Activated CD4-positive, alpha-beta memory T cell treated with anti-CD3 and anti-CD28 coated beads, Interleukin-2, amount 10 ng/mL, durations not matched to agents 7 days and 5 days (primary cell): ENCODE results near the gene ZNF630. TPM values are rescaled to one million over a fixed set of nuclear protein-coding genes. Genes with fewer than 3 reads are reported as not detected.
"Not testable (repeated sequence)": the region's sequence is repeated elsewhere in the genome, so short reads cannot be mapped to it uniquely, and the experiment has no call there.

Source experiments
- CTCF ChIA-PET: fragments of 350-600 bp; sonication (Branson Sonifier 250); formaldehyde crosslinking; loops from one replicate; lab custom pipeline; 2021; ENCODE audit warnings: antibody characterized with exemption, inconsistent platforms; lab: Charles Lee
- POLR2A ChIA-PET: fragments of 350-600 bp; sonication (Branson Sonifier 250); formaldehyde crosslinking; loops from one replicate; lab custom pipeline; 2021; ENCODE audit warnings: antibody characterized with exemption; lab: Charles Lee
- DNase-seq: peaks from one replicate; pipeline ENCODE4 v3.0.0-alpha.2; 2020
- H3K27ac Mint-ChIP-seq: one replicate; pipeline ENCODE4 v1.8.0; 2021; ENCODE audit warnings: mild to moderate bottlenecking, mixed read lengths
- H3K27me3 Mint-ChIP-seq: one replicate; pipeline ENCODE4 v1.8.0; 2021; ENCODE audit warnings: mixed read lengths
- H3K36me3 Mint-ChIP-seq: one replicate; pipeline ENCODE4 v1.8.0; 2021; ENCODE audit warnings: low read depth, mixed read lengths
- H3K4me1 Mint-ChIP-seq: one replicate; pipeline ENCODE4 v1.8.0; 2021; ENCODE audit warnings: mixed read lengths
- H3K4me3 Mint-ChIP-seq: one replicate; pipeline ENCODE4 v1.8.0; 2021; ENCODE audit warnings: mild to moderate bottlenecking, mixed read lengths
- H3K9me3 Mint-ChIP-seq: one replicate; pipeline ENCODE4 v1.8.0; 2021; ENCODE audit warnings: mixed read lengths
- total RNA-seq, 2 experiments: library from RNA; stranded (reverse); gene quantifications; one replicate each; pipeline ENCODE4 v1.2.3, GENCODE V29; 2021

Gene ZNF630
- total RNA-seq, 2 experiments from 2014 or later, result 1.2 TPM

DNA sequence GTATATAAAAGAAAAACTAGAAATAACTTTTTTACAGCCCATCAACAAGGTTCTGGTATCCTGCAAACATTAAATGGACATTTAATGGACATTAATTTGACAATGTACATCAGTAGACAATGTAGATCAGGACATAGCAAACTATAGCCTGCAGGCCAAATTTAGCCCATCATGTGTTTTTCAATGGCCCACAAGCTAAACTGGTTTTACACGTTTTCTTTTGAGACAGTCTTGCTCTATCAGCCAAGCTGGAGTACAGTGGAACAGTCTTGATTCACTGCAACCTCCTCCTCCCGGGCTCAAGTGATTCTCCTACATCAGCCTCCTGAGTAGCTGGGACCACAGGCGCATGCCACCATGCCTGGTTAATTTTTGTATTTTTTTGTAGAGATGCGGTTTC lies 7.2 kb downstream of the ZNF630 start:
- no peaks in the 10 kb centered on the region for H3K27me3 Mint-ChIP-seq
- H3K4me3 Mint-ChIP-seq, result no peak overlapping the region
- peaks cover 18% of the 10 kb centered on the region for H3K36me3 Mint-ChIP-seq
- no peak for DNase-seq
- no peaks in the 10 kb centered on the region for H3K4me1 Mint-ChIP-seq
- CTCF ChIA-PET, result no interaction called here
- H3K27ac Mint-ChIP-seq, result no peak overlapping the region
- H3K9me3 Mint-ChIP-seq, result peaks cover 16% of the 10 kb centered on the region
- POLR2A ChIA-PET, result no interaction called here

DNA sequence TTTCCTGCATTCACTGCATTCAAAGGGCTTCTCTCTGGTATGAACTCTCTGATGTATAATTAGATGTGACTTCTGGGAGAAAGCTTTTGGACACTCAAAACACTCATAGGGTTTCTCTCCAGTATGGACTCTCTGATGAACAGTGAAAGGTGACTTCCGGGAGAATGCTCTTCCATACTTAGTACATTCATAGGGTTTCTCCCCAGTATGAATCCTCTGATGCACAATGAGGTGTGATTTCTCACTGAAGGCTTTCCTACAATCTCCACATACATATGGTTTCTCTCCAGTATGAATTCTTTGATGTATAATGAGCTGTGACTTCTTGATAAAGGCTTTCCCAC lies 12.2 kb downstream of the ZNF630 start:
- Mint-ChIP-seq H3K9me3 (peaks cover 28% of the 10 kb centered on the region), H3K27ac (no peak overlapping the region), H3K27me3 (no peaks in the 10 kb centered on the region), H3K4me1 (peaks cover 3% of the 10 kb centered on the region), H3K4me3 (no peak overlapping the region), H3K36me3 (peaks cover 18% of the 10 kb centered on the region)
- no peak for DNase-seq
- ChIA-PET CTCF (no interaction called here), POLR2A (no interaction called here)

DNA sequence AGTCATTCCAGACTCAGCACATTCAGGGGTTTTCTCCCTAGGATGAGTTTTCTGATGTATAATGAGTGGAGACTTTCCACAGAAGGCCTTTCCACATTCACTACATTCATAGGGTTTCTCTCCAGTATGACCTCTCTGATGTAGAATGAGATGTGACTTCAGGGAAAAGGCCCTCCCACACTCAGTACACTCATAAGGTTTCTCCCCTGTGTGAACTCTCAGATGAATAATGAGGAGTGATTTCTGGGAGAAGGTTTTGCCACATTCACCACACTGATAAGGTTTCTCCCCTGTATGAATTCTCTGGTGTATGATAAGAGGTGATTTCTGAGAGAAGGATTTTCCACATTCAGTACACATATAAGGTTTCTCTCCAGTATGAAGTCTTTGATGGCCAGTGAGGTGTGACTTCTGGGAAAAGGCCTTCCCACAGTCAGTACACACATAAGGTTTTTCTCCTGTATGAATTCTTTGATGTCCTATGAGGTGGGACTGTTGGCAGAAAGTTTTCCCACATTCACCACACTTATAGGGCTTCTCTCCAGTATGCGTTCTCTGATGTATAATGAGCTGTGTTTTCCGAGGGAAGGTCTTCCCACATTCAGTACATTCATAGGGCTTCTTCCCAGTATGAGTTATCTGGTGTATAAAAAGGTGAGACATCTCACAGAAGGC lies 12.7 kb downstream of the ZNF630 start:
- CTCF ChIA-PET, result no interaction called here
- H3K4me1 Mint-ChIP-seq, result peaks cover 3% of the 10 kb centered on the region

DNA sequence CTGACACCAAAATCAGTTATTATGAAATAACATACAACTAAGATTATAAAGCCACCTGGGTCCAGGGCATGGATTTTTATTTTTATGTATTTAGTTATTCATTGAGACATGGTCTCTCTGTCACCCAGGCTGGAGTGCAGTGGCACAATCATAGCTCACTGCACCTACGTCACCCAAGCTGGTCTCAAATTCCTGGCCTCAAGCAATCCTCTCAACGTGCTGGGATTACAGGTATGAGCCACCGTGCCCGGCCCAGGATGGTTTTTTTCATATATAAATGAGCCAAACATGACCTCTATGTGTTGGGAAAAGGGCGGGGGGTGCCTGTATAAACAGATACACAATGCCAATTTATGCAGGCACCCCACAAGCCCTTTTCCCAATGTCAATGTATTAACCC lies 24.6 kb downstream of the ZNF630 start:
- Mint-ChIP-seq H3K9me3 (no peaks in the 10 kb centered on the region), H3K27me3 (no peaks in the 10 kb centered on the region), H3K36me3 (no peaks in the 10 kb centered on the region), H3K4me3 (no peak overlapping the region), H3K4me1 (no peaks in the 10 kb centered on the region), H3K27ac (no peak overlapping the region)
- DNase-seq, result no peak
- CTCF ChIA-PET, result no interaction called here
- POLR2A ChIA-PET, result no interaction called here

More for the DNA sequence above, 12.7 kb downstream of the ZNF630 start:
- Mint-ChIP-seq H3K4me3 (no peak overlapping the region), H3K36me3 (peaks cover 18% of the 10 kb centered on the region), H3K27me3 (no peaks in the 10 kb centered on the region), H3K27ac (no peak overlapping the region), H3K9me3 (peaks cover 28% of the 10 kb centered on the region)
- DNase-seq, result no peak
- POLR2A ChIA-PET, result no interaction called here

DNA sequence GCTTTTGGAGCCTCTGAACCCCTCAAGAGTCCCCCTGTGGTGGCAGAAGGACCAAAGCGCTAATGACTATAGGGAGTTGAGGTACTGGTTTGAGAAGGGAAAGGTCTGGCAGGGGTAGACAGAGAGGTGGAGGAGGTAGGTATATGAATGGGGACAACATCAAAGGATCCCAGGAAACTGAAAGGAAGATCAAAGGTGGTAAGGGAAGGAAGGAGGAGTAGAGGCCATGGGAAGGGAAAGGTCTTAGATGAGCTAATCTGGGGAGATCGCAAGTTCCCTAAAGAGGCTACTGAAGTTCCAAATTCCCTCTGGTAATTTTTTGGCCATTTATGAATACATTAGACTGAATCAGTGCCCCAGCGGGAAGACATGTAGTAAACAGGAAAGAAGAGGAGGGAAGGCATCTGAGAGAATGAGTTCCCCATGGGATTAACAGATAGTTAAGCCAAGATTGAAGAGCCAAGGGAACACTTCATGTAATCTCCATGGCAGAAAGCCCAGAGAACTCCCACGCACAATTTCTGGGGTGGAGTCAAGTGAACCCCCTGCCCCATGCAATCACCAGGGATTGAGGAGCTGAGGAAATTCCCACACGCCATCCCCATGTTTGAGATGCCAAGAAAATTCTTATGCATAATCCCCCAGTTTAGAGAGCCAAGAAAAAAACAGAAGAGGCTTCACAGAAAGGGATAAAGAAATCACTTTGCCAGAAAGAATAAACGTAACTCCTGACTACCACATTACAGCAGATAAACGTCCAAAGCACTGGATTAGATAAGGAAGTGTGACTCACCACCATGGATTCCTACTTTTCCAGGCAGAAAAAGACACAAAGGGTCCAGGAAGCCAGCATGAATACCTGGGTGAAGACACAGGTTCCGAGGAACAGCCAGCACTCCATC lies 25.8 kb downstream of the ZNF630 start:
- Mint-ChIP-seq H3K4me1 (no peaks in the 10 kb centered on the region), H3K9me3 (no peaks in the 10 kb centered on the region), H3K27me3 (no peaks in the 10 kb centered on the region), H3K36me3 (no peaks in the 10 kb centered on the region), H3K4me3 (no peak overlapping the region), H3K27ac (no peak overlapping the region)
- DNase-seq, result no peak
- ChIA-PET CTCF (no interaction called here), POLR2A (no interaction called here)

DNA sequence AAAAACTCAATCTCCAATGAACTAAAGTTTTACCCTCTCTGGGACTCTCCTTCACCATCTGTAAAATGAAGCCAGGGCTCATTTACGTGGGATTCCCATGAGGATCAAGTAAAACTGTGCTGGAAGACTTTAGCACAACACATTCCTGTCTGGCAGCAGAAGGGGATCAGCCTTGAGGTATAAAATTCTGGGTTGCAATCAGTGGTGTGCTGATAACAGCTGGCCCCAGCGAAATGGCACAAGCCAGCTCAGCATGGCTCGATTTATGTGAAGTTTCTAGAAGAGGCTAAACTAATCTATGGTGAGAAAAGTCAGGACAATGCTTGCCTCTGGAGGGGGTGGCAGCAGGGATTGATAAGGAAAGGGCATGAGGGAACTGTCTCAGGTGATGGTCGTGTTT lies 28.4 kb downstream of the ZNF630 start:
- ChIA-PET POLR2A (no interaction called here), CTCF (interaction anchor here (1.0 kb wide), 1 partner anchor 16 kb away, joined by 6 read pairs; no protein-coding TSS in a partner anchor)
- H3K27ac Mint-ChIP-seq, result no peak overlapping the region
- H3K4me3 Mint-ChIP-seq, result no peak overlapping the region
- H3K27me3 Mint-ChIP-seq, result no peaks in the 10 kb centered on the region
- H3K9me3 Mint-ChIP-seq, result no peaks in the 10 kb centered on the region
- no peak for DNase-seq
- no peaks in the 10 kb centered on the region for H3K36me3 Mint-ChIP-seq
- no peaks in the 10 kb centered on the region for H3K4me1 Mint-ChIP-seq

DNA sequence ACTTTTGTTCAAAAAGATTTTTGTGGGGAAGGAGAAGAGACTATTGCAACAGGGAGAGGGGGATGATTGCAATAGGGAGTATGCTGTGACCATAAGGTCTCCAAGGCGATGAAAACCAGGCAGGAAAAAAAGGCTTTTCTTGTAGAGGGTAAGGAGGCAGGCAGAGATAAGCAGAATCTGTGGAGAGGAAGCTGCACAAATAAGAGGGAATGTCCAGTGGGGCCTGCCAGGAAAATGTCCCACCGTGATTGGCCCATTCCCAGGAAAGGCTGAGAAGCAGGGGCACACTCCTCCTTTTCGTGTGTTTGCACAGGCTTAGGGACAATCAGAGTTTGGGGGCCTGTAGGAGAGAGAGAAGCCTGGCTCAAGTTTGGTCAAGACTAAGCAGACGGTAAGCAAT lies 35.5 kb downstream of the ZNF630 start:
- H3K4me3 Mint-ChIP-seq, result no peak overlapping the region
- H3K4me1 Mint-ChIP-seq, result no peaks in the 10 kb centered on the region
- no peaks in the 10 kb centered on the region for H3K27me3 Mint-ChIP-seq
- no peak for DNase-seq
- no peaks in the 10 kb centered on the region for H3K36me3 Mint-ChIP-seq
- H3K27ac Mint-ChIP-seq, result no peak overlapping the region
- POLR2A ChIA-PET, result no interaction called here
- H3K9me3 Mint-ChIP-seq, result no peaks in the 10 kb centered on the region
- CTCF ChIA-PET, result no interaction called here

DNA sequence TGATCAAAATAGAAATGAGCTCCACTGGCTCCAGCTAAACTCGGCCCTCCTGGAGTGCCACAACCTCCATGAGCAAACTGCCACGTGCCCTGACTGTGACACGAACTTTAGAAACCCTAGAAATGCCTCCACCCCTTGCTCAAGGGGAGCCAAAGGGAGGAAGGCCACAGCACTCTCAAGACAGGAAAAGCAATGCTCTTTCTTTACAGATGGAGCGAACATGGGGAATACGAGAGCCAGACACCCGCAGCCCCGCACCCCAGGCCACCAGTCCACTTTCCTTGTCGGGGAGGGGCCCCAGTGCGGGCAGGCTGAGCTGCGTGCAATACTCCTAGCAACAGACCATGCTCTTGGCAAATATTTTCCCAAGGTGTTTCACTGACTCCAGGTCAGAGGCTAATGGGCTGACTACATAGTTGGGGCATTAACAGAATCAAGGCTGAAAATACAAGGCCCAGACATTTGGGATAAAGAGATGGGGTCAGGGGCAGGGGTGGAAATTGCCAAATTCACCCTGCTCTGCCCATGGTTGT lies 40.7 kb downstream of the ZNF630 start:
- H3K36me3 Mint-ChIP-seq, DNase-seq, H3K9me3 Mint-ChIP-seq, H3K4me1 Mint-ChIP-seq, H3K4me3 Mint-ChIP-seq, H3K27me3 Mint-ChIP-seq, CTCF ChIA-PET, POLR2A ChIA-PET, H3K27ac Mint-ChIP-seq: not testable (repeated sequence)

DNA sequence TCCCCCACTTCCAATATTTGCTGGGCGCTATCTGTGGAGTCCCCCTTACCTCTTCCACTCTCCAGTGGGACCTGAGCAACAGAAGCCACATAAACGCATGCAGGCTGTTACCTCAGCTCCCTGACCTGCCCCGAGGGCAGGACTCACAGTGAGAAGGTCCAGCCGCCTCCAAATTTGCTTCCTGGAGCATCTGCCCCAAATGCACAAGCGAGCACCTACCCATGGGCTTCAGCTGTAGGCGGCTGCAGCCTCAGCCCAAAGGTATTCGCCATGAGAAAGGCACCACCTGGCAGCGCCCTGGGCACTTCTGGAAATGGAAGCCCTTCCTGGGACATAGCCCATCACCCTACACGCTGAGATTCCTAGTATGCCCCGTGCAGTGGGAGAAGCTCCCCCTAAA lies 41.2 kb downstream of the ZNF630 start:
- no peak for DNase-seq
- POLR2A ChIA-PET, result no interaction called here
- Mint-ChIP-seq H3K9me3 (no peaks in the 10 kb centered on the region), H3K27me3 (no peaks in the 10 kb centered on the region), H3K4me1 (peaks cover 4% of the 10 kb centered on the region), H3K27ac (no peak overlapping the region), H3K36me3 (no peaks in the 10 kb centered on the region), H3K4me3 (no peak overlapping the region)
- CTCF ChIA-PET, result no interaction called here

DNA sequence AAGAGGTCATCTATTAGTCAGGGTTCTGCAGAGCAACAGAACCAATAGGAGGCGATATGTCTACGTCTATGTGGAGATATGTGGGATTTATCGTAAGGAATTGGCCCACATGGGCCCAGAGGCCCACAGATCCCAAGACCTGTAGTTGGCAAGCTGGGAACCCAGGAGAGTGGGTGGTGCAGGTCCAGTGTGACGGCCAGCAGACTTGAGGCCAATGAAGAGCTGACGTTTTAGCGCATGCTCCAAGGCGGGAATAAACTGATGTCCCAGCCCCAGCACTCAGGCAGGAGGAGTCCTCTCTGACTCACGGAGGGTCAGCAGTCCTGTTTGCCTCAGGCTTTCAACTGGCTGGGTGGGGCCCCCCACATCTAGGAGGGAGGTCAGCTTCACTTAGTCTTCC lies 43.3 kb downstream of the ZNF630 start:
- DNase-seq, result no peak
- Mint-ChIP-seq H3K27me3 (no peaks in the 10 kb centered on the region), H3K36me3 (no peaks in the 10 kb centered on the region), H3K27ac (no peak overlapping the region), H3K9me3 (no peaks in the 10 kb centered on the region), H3K4me3 (no peak overlapping the region), H3K4me1 (peaks cover 4% of the 10 kb centered on the region)
- CTCF ChIA-PET, result interaction anchor here (2.5 to 2.7 kb wide), 2 partner anchors 174 to 196 kb away, joined by 14 to 18 read pairs; no protein-coding TSS in a partner anchor
- POLR2A ChIA-PET, result no interaction called here

DNA sequence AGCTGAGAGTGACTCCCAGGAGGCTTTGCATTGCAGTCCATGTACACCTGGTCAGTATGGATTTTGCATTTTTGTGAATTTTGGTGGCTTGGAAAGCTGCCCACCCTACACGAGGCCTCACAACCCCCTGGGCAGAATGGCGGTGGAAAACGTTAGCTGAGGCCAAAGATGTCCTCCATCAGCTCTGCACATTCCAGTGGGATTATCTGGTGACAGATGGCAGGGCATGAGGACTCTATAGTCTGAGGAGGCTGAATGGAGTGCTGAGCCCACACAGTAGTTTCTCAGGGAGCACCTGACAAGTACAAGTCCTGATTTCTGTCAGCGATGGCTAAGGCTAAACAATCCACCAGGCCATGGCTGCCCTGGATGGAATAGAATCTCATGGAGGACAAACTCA lies 43.9 kb downstream of the ZNF630 start:
- H3K36me3 Mint-ChIP-seq, POLR2A ChIA-PET, DNase-seq, H3K27ac Mint-ChIP-seq, H3K4me1 Mint-ChIP-seq, H3K4me3 Mint-ChIP-seq, H3K27me3 Mint-ChIP-seq, H3K9me3 Mint-ChIP-seq: not testable (repeated sequence)
- CTCF ChIA-PET, result interaction anchor here (1.0 to 2.7 kb wide), 5 partner anchors 15 to 197 kb away, joined by 4 to 18 read pairs (median 6); no protein-coding TSS in a partner anchor

DNA sequence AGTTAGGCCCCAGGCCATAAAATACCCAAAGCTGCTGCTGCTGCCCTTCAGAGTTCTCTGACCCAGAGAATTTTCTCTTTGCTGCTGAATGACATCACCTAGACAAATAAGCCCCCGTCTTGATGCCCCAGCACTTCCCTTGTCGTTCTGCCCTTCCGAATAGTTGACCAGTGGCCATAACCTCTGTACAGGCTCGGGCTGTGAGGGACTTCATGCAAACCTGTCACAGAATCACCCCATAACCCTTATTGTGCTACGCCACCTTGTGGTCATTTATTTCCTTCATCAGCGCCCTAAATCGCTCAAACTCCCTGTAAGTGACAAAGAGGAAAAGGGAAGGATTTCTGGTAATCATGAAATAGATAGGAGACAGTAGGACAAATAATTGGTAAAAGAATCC lies 45.9 kb downstream of the ZNF630 start:
- H3K9me3 Mint-ChIP-seq, result no peaks in the 10 kb centered on the region
- CTCF ChIA-PET, result interaction anchor here (1.6 to 2.7 kb wide), 3 partner anchors 17 to 203 kb away, joined by 3 to 14 read pairs (median 6); no protein-coding TSS in a partner anchor
- POLR2A ChIA-PET, result no interaction called here
- no peak overlapping the region for H3K27ac Mint-ChIP-seq
- no peaks in the 10 kb centered on the region for H3K36me3 Mint-ChIP-seq
- H3K4me3 Mint-ChIP-seq, result no peak overlapping the region
- H3K4me1 Mint-ChIP-seq, result peaks cover 11% of the 10 kb centered on the region
- peaks cover 2% of the 10 kb centered on the region for H3K27me3 Mint-ChIP-seq
- DNase-seq, result peak; percentile 32

DNA sequence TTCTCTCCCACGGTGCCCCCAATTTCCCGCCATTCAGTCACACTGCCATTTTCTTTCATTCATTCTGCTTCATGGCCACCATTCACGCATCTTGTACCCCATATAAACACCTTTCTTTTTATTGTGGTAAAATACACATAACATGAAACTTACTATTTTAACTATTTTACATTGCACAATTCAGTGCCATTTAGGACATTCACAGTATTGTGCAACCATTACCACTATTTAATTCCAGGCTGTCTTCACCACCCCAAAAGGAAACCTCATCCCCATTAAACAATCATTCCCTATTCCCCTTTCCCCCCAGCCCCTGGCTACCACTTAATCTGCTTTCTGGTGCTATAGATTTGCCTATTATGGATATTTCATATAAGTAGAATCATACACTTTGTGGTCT lies 48.7 kb downstream of the ZNF630 start:
- Mint-ChIP-seq H3K27ac (no peak overlapping the region), H3K27me3 (peaks cover 2% of the 10 kb centered on the region), H3K9me3 (no peaks in the 10 kb centered on the region), H3K36me3 (no peaks in the 10 kb centered on the region), H3K4me3 (no peak overlapping the region), H3K4me1 (peaks cover 13% of the 10 kb centered on the region)
- CTCF ChIA-PET, result no interaction called here
- POLR2A ChIA-PET, result no interaction called here
- DNase-seq, result no peak
